Globus pallidus (tissue), 1 donor: ENCODE results near the gene RAD23B.

Experiments
- DNase-seq: peaks from one replicate; pipeline ENCODE4 v3.0.0-alpha.2; 2015; ENCODE audit warnings: low spot score

RAD23B gene

DNA sequence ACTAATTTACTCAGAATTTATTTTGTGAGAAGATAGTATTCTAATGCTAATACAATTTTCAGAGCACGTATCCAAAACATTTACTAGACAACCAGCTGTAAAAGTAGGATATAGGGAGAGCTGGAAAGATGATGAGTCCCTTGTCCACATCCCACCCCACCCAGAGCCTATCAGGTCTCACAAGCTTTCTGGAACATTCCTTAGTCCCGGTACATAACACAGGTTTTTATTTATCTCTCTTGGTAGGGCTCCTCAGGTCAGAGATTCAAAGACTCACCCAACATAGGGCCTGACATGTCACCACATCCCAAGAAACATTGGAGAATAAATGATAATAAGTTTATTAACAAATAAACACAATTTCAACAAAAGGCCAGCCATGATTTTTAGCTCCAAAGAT, 13.8 kb upstream of the RAD23B start:
- DNase-seq, result no peak

DNA sequence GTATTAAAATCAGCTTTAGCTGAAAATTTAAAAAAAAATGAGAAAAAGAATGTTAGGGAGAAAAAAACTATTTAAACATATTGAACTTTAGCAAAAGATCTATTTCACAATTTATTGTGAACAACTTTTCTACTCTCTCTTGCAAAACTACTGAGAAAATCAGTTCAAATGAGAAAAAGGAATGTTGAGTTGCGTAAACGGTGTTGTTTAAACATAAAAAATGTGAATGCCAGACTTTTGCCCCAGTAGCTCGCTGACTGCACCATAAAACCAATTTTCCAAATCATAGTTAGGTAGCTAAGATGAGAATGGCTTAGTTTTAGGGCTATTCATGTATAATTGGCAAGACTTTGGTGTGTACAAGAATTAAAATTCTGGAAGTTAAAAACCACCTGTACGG, 13.4 kb upstream of the RAD23B start:
- no peak for DNase-seq

DNA sequence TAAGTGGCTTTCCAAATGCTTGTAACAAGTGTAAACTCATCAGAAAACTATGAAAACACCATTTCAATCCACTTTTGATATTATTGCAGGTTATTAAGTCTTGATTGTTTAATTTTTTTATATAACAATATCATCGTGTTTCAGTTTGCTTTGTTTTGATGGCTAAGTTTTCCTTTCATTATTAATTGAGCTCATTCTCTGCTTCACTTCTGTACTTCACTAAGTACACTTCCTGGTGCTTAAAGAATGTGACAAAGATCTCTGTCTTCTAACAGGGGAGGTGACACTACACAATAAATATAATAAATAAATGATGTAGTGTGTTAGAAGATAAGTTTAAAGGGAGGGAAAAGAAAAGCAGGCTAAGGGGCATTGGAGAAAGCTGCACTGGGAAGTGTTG, 13.0 kb upstream of the RAD23B start:
- DNase-seq, result no peak

DNA sequence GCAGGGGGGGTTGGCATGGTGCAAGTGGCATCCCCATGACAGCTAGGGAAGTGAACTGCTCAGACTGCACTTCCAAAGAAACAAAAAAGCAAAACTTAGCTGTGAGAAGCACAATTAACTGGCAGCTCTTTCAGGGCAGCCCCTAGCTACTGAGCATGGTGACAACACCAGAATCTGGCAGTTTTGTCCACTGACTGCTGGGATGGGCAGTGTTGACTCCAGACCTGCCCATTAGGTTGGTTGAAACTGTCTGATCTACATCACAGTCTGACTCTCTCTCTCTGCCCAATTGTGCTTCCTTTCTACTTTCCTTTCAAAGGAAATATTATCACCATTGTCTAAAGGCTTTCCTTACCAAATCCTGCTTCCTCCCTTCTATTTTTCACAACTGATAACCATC, 12.5 kb upstream of the RAD23B start:
- DNase-seq, result no peak

DNA sequence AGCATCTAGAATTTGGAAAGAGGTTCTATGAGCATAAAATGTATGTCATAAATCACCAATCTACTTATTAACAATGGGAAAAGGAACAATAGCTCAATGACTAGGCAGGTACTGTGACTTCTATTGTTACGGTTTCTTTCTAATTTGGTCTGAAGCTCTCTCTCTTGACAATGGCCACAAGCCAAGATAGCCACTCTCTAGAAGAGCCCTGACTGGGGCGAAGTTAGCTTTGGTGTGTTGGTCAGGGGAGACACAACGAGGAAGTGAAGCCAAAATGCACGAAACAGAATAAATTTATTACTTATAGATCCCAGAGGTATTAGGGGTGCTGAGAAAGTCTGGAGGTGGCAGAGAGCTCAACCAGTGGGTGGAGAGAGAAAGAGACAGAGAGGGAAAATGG, 9.4 kb upstream of the RAD23B start:
- no peak for DNase-seq

DNA sequence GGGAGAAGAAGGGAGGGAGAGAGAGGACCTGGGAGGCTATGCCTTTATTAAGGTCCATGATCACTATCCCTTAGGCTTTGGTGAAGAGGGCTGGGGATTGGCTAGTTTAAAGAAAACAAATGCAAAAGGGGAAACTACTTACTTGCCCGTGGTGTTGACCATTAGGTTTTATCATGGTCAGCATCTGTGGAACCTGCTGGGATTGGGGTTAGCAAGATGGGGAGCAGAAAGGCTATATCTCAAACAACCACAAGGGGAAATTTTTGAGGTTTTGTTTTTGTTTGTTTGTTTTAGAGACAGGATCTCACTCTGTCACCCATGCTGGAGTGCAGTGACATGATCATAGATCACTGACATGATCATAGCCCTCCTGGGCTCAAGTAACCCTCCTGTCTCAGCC, 9.0 kb upstream of the RAD23B start:
- DNase-seq, result no peak

DNA sequence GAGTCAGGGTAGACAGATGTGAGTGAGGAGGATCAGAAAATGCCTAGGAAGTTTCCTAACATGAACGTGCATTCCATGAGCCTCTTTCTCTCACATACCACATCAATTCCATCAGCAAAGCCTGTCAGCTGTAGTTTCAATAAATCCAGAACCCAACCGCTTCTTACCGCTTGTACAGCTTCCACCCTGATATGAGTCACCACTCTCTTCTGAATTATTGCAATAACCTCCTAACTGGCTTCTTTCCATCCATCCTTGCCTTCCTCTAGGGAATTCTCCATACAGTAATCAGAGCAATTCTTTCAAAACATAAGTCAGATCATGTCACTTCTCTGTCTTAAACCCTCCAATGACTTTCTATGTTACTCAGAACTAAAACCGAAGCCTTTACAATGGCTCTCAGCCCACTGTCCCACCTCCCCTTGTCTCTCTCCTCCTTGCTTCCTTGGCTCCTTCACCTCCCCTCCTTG, 8.1 kb upstream of the RAD23B start:
- no peak for DNase-seq

DNA sequence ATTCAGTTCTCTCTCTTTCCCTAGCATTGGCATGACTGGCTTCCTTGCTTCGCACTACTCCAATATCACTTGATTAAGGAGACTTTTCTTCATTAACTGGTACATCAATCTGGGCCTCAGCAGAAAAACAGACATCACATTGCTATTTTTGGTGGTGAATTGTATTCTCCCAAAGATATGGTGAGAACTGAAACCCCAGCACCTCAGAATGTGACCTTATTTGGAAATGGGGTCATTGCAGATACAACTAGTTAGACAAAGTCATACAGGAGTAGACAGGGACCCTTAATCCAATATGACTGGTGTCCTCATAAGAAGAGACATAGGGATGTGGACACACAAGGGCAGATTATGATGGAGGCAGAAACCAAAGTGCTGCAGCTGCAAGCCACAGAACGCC, 7.5 kb upstream of the RAD23B start:
- no peak for DNase-seq

DNA sequence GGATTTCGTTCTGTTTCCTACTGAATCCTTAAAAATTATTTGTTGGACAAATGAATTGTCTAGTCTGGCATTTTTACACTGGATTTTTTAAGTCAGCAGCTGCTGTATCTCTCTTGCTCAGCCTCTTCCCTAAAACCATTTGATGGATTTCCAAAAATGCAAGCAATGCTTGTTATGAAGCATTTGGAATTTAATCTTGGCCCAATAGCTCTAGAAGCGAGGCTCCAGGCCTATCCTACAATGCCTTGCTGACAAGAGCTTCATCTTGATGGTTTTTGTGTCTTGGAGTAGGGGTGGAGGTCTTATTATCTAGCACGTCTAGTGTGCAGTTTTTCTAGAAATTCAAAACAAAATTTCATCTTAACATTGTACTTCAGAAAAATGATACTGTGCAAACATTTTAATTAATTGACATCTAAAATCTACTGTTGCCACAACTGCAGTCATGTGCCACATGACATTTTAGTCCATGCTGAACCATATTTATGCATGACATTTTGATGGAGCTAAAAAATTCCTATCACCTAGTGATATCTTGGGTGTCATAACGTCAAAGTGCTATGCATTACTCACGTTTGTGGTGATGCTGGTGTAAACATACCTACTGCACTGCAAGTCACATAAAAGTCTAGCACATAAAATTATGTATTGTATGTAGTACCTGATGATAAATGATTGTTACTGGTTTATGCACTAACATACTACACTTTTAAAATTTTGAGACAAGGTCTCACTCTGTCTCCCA, 5.9 kb upstream of the RAD23B start:
- no peak for DNase-seq

DNA sequence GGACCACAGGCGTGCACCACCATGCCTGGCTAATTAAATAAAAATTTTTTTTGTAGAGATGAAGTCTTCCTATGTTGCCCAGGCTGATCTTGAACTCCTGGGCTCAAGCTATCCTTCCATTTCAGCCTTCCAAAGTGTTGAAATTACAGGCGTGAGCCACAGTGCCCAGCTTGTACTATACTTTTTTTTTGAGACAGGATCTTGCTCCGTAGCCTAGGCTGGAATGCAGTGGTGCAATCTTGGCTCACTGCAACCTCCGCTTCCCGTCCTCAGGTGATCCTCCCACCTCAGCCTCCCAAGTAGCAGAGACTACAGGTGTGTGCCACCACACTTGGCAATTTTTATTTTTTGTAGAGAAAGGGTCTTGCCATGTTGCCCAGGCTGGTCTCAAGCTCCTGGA, 5.3 kb upstream of the RAD23B start:
- no peak for DNase-seq

DNA sequence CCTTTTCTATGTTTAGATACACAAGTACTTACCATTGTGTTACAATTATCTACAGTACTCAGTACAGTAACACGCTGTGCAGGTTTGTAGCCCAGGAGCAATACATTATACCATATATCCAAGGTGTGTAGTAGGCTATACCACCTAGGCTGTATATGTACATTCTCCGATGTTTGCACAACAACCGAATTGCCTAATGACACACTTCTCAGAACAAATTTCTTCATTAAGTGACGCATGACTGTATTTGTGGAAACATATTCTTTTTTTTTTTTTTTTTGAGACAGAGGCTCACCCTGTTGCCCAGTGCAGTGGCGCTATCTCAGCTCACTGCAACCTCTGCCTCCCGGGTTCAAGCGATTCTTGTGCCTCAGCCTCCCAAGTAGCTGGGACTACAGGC, 4.0 kb upstream of the RAD23B start:
- DNase-seq, result no peak

DNA sequence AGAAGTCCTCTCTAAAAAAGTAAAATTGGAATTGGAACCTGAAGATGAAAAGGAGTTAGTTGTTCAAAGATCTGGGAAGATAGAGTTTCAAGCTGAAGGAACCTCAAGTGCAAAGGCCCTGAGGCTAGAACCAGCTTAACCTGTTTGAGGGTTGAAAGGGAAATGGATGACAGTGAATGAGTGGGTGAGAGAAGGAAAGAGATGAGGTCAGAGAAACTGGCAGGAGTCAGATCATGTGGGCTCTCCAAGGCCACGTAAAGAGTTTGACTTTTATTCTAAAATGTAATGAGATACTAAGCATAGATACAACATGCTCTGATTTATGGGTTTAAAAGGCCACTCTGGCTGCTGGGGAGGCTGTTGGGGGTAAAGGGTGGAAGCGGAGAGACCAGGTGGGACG, 2.5 kb upstream of the RAD23B start:
- DNase-seq, result no peak

DNA sequence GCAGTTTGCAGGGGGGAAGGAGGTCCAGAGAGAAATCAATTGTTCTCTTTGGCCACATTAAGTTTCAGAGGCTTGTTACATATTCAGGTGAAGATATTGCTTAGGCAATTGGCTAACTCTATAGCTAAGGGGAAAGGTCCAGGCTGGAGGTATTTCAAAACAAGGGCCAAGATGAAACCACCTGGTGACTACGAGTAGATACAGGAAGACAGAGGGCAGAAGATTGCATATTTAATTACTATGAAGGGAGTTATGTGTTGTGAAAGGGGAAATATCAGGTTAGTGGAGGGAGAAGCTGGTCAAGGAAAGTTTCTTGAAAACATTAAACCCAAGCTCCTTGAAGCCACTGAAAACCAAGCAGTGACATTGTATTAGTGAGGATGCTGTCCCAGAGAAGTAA, 1.9 kb upstream of the RAD23B start:
- DNase-seq, result no peak

DNA sequence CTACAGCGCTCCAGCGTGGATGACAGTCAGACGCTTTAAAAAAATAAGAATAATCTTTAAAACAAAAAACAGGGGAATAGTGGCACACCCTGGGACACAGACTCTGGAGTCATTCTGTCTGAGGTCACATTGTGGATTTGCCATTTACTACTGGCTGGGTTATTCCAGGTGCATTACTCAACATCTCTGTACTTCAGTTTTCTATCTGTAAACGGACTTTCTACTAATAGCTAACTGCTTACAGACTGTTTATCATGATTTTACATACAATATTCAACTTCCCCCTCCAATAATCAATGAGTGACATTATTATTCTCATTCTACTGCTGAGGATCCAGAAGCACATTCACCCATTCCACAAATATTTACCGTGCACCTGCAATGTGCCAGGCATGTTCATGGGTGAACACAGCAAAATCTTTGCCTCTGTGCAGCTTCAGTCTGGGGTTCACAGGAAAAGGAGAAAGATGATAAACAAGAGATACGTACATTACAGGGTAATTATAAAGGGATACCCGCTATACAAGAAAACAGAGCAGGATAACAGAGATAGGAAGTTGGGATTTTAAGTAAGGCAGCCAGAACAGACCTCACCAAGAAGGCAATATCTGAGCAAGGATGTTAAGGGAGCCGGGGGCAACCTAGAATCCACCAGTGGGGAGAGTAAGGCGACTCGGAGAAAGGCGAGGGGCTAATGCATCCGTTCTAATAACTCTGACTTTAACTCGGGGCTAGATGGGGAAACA, 984 bp upstream of the RAD23B start:
- no peak for DNase-seq

DNA sequence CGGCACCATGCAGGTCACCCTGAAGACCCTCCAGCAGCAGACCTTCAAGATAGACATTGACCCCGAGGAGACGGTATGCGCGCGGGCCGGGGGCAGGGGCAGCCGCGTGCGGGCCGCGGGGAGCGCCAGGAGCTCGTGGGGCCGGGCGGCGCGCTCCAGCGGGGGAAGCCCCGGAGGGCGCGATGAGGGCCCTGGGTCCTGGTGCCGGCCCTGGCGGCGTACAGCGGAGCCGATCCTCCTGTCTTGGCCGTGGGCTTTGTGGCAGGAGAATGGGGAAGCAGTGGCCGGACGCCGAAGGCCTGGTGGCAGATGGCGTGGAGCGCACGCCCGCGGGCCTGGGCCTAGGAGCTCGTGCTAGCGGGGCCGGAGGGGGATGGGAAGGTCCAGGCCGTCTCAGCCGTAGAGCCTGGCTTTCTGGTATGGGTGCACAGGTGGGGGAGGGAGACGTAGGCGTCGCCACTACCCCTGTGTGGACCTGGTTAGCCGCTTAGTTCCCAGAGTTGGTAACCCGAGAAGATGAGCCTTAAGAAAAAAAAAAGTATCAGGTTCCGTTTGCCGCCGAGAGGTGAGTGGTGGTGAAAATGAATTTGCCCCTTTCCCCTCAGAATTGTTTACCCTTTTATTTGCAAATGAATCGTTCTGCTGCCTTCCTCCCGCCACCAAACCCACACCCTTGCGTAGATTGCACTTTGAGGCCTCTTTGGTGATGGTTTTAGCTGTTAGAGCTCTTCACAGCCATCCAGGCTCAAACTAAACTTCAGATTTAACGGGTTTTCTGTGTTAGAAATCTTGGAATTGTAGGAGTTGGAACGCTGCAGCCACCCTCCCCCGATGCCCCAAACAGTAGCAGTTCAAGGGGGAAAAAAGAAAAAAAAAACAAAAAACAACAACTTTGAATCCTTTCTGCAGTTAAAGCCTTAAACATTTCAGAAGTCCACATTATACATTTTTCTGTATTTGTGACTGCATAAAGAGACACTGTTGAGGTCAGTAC, 841 bp downstream of the RAD23B start:
- DNase-seq, result peak; percentile 55

DNA sequence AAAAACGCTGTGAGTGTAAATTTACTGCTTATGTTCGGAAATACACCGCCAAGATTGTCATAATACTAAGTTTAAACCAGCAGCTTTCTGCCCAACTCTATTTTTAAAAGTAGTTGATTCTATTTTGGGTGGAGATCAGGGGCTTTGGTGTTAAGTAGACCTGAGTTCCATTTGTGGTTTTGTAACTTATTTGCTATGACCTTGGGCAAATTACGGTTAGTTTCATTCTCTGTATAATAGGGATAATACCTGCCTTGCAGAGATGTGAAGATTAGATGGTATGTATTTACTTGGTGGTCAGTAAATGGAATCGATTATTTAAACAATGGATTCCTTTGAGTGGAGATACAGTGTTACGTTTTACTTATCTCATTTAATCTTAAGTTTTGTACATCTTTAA, 1.6 kb downstream of the RAD23B start:
- no peak for DNase-seq

DNA sequence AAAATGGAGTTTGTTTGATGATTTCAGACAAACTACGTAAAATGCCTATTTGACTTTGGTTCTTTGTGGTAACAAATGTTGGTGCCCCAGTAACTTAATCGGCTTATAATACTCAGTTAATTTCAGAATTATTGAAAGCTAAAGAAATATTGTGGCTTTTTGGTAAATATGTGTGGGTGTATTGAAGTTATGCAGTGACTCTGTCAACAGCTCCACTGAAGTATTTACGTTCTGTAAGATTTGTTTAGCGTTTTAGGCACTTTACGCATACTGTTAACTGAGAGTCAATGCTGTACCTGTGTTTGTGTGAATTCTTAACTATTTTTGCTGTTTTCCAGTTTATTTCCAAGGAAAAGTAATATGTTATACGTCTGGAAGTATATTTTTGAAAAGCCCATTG, 2.2 kb downstream of the RAD23B start:
- no peak for DNase-seq

DNA sequence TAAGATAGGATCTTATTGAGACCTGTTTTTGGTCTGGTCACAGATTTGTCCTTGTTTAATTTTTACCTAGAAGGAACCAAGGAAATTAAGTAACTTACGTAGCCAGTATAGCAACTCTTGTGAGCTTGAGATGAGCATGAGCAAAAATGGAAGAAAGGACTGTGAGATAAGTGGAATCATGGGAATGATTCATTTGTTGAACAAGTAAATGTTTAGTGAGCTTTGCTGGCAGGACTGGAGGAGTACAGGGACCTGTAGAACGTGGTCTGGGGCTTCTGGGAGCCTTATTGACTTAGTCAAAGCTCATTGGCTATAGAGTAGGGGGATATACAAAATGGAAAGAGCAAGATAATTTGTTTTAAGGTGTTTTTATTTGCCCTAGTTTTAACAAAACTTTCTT, 3.0 kb downstream of the RAD23B start:
- no peak for DNase-seq

DNA sequence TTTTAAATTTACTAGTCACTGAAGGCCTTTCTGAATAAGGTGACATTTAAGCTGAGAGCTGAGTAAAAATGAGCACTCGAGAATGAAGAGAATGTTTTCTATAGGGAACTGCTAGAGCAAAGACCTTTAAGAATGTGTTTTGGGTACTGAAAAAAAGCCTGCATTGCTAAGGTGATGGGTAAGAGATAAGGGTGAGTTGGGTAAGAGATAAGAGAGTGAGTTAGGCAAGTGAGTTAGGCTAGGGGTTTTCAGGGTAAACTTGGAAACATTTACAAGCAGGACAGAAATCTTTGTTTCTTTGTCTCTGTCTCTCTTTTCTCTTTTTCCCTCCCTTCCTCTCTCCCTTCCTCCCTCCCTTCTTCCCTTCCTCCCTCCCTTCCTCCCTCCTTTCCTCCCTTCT, 5.6 kb downstream of the RAD23B start:
- DNase-seq, result no peak

DNA sequence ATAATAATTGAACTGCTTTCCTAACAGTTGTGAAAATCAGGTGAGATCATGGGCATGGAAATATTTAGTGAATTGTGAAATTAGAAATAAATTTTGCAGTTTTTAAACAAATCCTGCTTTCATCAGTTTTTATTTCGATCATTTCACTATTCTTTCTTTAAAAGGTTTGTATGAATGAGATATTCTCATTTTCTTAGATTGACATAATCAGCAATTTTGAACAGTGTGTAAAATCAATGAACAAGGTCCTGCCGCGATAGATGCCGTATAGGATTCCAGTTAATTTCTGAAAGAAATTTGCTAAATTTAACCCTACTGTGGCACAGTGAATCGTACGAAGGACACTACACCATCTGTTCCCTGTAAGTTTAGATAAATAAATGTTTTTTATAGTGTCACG, 7.5 kb downstream of the RAD23B start:
- no peak for DNase-seq

DNA sequence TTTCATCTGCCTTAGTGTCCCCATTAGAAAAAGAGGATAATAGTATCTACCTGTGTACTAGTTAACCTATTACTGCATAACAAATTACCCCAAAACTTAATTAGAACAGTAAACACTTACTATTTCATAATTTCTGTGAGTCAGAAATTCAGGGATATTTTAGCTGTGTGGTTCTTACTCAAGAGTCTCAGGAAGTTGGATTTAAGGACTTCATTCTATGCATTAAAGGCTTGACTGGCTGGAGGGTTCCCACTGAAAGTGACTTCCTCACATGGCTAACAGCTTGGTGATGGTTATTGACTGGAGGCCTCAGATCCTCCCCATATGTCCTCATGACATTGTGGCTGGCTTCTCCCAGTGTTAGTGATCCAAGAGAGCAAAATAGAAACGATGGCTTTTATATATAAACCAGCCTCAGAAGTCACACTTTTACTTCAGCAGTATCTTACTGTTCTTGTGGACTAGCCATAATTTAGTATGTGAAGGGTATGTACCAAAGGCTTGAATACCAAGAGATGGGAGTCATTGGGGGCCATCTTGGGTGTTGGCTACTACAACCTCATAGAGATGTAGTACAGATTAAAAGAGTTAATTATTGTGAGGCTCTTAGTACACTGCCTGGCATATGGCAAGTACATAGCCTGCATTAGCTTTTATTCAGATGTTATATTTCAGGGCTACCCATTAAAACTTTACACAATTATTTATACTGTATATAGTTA, 9.9 kb downstream of the RAD23B start:
- no peak for DNase-seq

DNA sequence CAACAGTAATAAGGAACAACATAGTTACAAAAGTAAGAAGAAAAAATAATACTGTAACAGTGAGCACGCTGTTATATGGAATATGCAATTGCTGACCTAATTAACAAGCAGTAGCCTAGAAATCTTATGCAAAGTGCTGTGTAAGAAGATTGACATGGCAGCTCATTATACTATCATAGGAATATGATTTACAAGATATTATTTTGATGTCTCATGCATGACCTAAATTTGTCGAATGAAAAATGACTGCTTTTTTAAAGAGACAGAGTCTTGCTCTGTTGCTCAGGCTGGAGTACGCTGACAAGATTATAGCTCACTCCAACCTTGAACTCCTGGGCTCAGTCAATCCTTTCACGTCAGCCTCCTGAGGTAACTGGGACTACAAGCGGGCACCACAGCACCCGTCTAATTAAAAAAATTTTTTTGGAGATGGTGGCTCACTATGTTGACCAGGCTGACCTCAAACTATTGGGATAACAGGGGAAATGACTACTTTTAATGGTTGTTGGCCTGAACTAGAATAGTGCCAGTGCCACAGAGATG, 10.5 kb downstream of the RAD23B start:
- no peak for DNase-seq
